ENCODE measurements around the gene C2orf80.
"Not testable (repeated sequence)": the region's sequence is repeated elsewhere in the genome, so short reads cannot be mapped to it uniquely, and the experiment has no call there.

Gene C2orf80

GRCh38 chr2:208127090-208127489 is 62.7 kb downstream of the C2orf80 start:
- no peak for DNase-seq (ENCODE audit: low read depth)
- TF ChIP-seq, protein P1, sequence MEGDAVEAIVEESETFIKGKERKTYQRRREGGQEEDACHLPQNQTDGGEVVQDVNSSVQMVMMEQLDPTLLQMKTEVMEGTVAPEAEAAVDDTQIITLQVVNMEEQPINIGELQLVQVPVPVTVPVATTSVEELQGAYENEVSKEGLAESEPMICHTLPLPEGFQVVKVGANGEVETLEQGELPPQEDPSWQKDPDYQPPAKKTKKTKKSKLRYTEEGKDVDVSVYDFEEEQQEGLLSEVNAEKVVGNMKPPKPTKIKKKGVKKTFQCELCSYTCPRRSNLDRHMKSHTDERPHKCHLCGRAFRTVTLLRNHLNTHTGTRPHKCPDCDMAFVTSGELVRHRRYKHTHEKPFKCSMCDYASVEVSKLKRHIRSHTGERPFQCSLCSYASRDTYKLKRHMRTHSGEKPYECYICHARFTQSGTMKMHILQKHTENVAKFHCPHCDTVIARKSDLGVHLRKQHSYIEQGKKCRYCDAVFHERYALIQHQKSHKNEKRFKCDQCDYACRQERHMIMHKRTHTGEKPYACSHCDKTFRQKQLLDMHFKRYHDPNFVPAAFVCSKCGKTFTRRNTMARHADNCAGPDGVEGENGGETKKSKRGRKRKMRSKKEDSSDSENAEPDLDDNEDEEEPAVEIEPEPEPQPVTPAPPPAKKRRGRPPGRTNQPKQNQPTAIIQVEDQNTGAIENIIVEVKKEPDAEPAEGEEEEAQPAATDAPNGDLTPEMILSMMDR (IDR thresholded peaks at IDR 0.05; ENCODE audit: insufficient read depth, low read depth, low read length, missing control alignments) = no peak
- H3K4me3 ChIP-seq (ENCODE audit: low read length) = no peak overlapping the region

DNA sequence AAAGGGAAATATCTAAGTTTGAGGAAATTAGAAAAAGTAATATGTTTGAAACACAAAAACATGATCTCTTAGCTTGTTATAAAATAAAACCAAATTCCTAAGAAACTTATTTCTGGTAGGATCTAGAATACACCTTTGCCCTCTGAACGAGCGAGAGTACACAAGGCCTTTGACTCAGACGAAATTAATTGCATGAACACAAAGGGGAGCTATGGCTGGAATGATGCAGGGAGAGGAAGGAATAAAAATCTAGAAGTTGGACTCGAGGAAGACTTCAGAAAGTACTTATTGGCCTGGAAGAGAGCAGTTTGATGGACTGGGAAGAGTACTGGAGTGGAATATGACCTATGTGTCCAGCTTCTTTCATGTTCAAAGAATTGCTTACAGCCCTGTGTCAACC is 64.6 kb downstream of the C2orf80 start:
- TF ChIP-seq, protein P1 (IDR thresholded peaks at IDR 0.05; ENCODE audit: insufficient read depth, low read depth, low read length, missing control alignments) = no peak
- H3K4me3 ChIP-seq (ENCODE audit: low read length) = no peak overlapping the region
- no peak for DNase-seq (ENCODE audit: low read depth)

DNA sequence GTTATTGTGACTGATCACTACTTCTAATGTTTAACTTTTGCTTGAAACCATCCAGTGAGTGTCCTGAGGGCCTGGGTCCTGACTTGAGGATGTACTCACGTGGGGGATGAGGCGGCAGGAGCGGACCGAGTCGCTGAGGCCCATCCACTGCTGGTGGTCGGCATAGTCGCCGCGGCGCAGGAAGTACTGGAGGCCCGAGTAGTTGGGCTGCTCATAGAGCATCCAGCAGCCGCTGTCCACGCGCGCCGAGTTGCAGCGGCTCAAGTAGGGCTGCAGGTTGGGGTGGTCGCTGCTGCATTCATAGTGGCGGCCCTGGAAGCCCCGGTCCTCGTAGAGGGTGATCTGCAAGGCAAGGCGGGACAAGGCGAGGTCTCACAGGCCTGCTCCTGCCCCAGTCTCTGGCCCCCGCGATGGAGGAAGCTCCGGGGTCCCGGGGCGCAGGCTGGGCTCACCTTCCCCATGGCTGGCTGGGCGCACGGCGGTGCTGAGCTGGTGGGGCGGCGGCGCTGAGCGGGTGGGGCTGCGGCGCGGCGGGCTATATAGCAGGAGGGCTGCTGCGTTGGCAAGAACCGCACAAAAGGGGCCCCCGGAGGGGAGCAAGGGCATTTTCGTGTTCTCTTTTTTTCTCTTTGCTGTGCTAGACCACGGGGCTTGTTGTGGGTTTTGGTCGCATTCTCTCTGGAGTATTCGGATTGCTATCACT is 65.7 kb downstream of the C2orf80 start, which contains the start of gene CRYGD:
TSS of gene CRYGD (minus strand) at position 512 of the 703 bp plus-strand sequence. CDS start at position 461, 51 bp downstream.
- H3K4me3 ChIP-seq (ENCODE audit: low read length); DNase-seq (ENCODE audit: low read depth): not testable (repeated sequence)

GRCh38 chr2:208122248-208122647 is 67.6 kb downstream of the C2orf80 start:
- TF ChIP-seq, protein P1 (IDR thresholded peaks at IDR 0.05; ENCODE audit: insufficient read depth, low read depth, low read length, missing control alignments) = no peak
- DNase-seq (ENCODE audit: low read depth) = no peak
- H3K4me3 ChIP-seq (ENCODE audit: low read length) = no peak overlapping the region

GRCh38 chr2:208118918-208119317 is 70.9 kb downstream of the C2orf80 start:
- TF ChIP-seq, protein P1 (IDR thresholded peaks at IDR 0.05; ENCODE audit: insufficient read depth, low read depth, low read length, missing control alignments) = no peak
- no peak overlapping the region for H3K4me3 ChIP-seq (ENCODE audit: low read length)

DNA sequence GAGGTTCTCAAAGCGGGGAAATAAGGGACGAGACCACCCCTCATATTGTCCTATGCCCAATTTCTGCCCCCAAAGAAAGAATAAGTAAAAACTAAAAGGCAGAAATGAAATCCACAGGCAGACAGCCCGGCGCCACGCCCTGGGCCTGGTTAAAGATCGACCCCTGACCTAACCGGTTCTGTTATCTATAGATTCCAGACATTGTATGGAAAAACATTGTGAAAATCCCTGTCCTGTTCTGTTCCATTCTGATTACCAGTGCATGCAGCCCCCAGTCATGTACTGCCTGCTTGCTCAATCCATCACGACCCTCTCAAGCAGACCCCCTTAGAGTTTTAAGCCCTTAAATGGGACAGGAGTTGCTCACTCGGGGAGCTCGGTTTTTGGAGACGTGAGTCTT is 72.4 kb downstream of the C2orf80 start:
- not testable (repeated sequence) for DNase-seq (ENCODE audit: low read depth); H3K4me3 ChIP-seq (ENCODE audit: low read length)

More at GRCh38 chr2:208118918-208119317, 70.9 kb downstream of the C2orf80 start:
- no peak for DNase-seq (ENCODE audit: low read depth)
